NK-92 (cell line): ENCODE data around the gene NPR1.
"Not testable (repeated sequence)": the region's sequence is repeated elsewhere in the genome, so short reads cannot be mapped to it uniquely, and the experiment has no call there.

ENCODE experiments used
- DNase-seq: peaks from one replicate; lab custom pipeline; 2025; ENCODE audit not compliant: unreplicated experiment; lab: John Stamatoyannopoulos, UW

Gene NPR1

GRCh38 chr1:153649137-153649862, 29.2 kb upstream of the NPR1 start:
- DNase-seq: no peak

DNA sequence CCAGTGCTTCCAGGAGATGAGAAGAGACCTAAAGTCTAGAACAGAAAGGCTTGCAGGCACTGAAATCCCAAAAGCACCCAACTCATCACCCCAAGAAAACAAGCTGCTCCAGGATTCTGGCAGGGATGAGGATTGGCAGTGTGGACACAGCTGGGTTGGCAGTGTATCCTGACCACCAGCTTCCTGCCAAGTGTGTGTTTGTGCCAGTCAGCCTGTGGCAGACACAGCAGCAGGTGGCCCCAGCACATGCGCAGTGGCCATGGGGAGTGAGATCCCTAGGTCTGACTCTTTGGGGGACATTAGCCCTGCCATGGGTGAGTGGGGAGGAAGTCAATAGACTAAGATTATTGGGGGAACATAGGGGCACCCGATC, 28.6 kb upstream of the NPR1 start:
- no peak for DNase-seq

GRCh38 chr1:153651771-153652170, 26.7 kb upstream of the NPR1 start:
- DNase-seq: no peak

DNA sequence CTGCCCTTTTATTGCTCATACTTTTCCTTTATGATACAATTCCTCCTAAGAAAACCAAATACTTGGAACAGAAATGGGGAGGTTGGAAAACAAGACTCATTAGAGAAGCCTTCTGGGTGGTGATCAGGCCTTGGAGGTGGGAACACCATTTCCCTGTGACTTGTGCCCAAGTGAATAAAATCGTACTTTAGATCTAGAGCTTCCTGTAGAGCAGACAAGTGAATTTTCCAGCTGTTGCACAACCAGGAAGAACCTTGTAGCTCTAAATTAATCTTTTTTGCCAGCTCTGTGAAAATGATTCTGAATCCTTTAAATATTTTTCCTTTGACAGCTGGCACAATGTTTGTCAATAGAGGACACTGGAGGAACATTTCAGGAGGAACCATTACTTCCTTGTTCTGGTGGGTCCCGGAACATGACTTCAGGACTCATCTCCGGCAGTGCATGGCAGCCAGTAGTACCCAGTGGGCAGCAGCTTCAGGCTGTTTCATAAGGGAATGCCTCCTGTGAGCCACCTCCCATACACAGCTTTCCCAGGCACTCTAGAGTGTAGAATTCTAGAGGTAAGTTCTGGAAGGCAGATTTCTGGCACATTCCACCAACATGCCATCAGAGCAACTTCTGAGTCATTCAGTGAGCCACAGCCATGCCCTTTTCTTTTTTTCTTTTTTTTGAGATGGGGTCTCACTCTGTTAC, 25.5 kb upstream of the NPR1 start:
- DNase-seq: no peak

- no peak for DNase-seq
Measured at GRCh38 chr1:153655333-153655732, 23.2 kb upstream of the NPR1 start.

- no peak for DNase-seq
Measured at GRCh38 chr1:153658400-153659174, 19.9 kb upstream of the NPR1 start, which contains the start of gene SNAPIN. Gene SNAPIN (plus strand): TSS chr1:153658703. CDS start chr1:153658744, 41 bp downstream.

GRCh38 chr1:153659175-153659534, 19.3 kb upstream of the NPR1 start:
- DNase-seq: no peak

DNA sequence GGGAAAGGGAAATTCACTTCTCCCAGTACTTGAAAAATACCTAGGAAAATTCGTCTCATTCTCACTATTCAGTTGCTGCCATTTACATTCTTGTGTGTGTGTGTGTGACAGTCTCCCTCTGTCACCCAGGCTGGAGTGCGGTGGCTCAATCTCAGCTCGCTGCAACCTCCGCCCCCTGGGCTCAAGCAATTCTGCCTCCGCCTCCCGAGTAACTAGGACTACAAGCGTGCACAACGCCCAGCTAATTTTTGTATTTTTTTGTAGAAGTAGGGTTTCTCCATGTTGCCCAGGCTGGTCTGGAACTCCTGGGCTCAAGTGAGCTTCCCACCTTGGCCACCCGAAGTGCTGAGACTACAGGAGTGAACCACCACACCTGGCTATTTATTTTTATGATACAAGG, 18.8 kb upstream of the NPR1 start:
- no peak for DNase-seq

GRCh38 chr1:153661111-153661708, 17.3 kb upstream of the NPR1 start:
- DNase-seq: no peak

DNA sequence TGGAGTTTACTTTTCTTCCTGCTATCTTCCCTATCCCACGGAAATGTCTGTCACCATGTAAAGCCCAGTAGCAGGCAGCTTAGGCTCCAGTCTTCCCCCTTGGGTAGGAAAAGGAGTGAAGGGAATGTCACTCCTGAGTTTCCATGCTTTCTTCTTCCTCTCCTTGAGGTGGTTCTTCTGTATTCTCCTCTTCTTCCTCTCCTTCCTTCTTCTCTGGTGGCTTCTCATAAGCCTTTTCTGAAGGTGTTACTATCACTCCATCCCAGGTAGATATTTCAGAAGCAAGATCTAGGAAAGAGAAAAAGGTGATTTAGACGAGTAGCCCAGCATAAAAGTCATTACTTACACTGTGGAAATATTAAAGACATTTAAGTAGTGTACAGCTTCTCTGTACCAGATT, 16.2 kb upstream of the NPR1 start:
- no peak for DNase-seq

GRCh38 chr1:153663211-153663610, 15.3 kb upstream of the NPR1 start:
- DNase-seq: no peak

- DNase-seq: no peak
Measured at GRCh38 chr1:153667439-153667838, 11.0 kb upstream of the NPR1 start.

GRCh38 chr1:153668672-153669071, 9.8 kb upstream of the NPR1 start:
- not testable (repeated sequence) for DNase-seq

- DNase-seq: no peak
Measured at GRCh38 chr1:153669606-153670005, 8.9 kb upstream of the NPR1 start.

DNA sequence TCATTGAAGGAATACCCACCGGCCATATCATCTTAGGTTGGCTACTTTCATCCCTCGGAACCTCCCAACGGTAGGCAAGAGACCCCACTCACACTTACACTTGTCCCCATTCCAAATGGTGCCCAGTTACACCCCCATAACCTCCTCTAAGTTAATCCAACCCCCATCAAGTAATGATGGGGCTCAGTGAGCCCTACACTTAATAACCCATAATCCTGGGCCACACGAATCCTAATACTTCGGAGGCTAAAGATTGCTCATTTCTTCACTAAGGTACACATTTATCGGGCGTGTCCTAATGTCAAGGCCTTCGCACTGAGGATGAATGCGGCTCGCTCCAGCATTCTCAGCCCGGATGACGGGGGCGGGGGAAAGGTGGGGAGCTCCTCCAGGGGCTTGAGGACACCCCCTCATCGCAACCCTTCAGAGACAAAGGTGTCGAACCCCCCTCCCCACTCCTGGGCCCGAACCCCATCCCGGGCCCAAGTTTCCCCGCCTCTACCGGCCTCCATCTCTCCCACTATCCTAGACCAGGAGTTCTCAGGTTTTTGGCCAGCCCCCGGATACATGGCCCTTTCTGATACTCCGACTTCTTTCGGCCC, 8.1 kb upstream of the NPR1 start:
- DNase-seq: no peak

DNA sequence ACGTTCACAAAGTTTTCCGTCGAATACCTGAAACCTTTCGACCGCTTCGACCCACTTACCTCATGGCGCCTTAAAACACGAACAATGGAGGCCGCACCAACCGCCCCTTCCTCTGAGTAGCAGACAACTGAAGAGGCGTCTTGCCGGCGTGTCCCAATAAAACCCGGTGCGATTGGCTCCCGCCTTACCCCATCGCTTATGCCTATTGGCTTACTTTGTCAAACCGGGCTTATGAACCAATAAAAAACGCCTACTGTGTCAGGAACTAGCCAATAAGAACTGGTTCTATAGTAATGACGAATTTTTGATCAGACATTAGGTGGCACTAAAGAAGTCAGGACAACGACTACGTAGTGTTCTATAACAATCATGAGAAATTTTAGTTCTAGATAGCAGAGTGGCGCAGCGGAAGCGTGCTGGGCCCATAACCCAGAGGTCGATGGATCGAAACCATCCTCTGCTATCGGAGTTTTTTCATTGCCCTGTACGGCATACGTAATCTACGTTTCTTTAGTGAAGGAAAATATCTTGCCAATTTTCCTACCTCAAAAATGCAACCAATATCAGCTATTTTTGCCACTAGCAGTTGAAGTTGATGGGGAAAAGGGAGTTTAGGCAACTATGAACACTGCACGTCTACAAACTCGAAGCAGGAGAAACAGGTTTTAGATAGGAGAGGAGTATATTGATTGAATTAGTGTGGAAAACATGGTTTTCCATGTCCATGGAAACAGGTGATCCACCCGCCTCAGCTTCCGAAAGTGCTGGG, 7.4 kb upstream of the NPR1 start, which contains the start of gene ILF2:
Gene ILF2, minus strand, starts transcription at position 135 of the 769 bp plus-strand sequence. Its CDS starts 71 bp downstream, at position 64.
- DNase-seq: peak; percentile 43

DNA sequence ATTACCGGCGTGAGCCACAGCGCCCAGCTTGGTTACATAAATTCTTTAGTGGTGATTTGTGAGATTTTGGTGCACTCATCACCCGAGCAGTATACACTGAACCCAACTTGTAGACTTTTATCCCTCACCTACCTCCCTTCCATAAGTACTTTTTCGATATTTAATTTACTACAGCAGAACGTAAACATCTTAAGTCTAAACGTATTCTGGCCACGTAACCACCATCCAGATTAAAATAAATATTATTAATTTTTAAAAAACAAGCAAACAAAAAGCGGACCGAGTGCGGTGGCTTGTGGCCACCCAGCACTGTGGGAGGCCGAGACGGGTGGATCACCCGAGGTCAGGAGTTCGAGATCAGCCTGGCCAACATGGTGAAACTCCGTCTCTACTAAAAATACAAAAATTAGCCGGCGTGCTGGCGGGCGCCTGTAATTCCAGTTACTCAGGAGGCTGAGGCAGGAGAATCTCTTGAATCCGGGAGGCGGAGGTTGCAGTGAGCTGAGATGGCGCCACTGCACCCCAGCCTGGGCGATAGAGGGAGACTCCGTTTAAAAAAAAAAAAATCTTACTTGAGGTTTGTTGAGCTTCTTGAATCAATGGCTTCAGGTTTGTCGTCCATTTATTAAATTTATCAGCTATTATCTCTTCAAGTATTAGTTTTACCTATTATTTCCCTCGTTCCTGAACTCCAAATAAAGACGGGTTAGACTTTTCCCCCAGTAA, 6.7 kb upstream of the NPR1 start:
- not testable (repeated sequence) for DNase-seq

GRCh38 chr1:153673511-153673910, 5.0 kb upstream of the NPR1 start:
- no peak for DNase-seq

GRCh38 chr1:153677718-153678518, 570 bp upstream of the NPR1 start:
- DNase-seq: no peak
